ENCODE data around the gene CYTH4.

The CYTH4 gene

GRCh38 chr22:37358386-37358785 is 76.1 kb downstream of the CYTH4 start:
- H3K27ac ChIP-seq: no peak overlapping the region
- TF ChIP-seq, protein P1, sequence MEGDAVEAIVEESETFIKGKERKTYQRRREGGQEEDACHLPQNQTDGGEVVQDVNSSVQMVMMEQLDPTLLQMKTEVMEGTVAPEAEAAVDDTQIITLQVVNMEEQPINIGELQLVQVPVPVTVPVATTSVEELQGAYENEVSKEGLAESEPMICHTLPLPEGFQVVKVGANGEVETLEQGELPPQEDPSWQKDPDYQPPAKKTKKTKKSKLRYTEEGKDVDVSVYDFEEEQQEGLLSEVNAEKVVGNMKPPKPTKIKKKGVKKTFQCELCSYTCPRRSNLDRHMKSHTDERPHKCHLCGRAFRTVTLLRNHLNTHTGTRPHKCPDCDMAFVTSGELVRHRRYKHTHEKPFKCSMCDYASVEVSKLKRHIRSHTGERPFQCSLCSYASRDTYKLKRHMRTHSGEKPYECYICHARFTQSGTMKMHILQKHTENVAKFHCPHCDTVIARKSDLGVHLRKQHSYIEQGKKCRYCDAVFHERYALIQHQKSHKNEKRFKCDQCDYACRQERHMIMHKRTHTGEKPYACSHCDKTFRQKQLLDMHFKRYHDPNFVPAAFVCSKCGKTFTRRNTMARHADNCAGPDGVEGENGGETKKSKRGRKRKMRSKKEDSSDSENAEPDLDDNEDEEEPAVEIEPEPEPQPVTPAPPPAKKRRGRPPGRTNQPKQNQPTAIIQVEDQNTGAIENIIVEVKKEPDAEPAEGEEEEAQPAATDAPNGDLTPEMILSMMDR (conservative IDR thresholded peaks at IDR 0.05): no peak

GRCh38 chr22:37358917-37359316 is 76.6 kb downstream of the CYTH4 start:
- no peak overlapping the region for H3K27ac ChIP-seq
- TF ChIP-seq, protein P1 (conservative IDR thresholded peaks at IDR 0.05): no peak

GRCh38 chr22:37362621-37363020 is 80.3 kb downstream of the CYTH4 start:
- no peak overlapping the region for H3K27ac ChIP-seq
- TF ChIP-seq, protein P1 (conservative IDR thresholded peaks at IDR 0.05): no peak

GRCh38 chr22:37363261-37363992 is 81.1 kb downstream of the CYTH4 start:
- H3K27ac ChIP-seq: no peak overlapping the region

More at GRCh38 chr22:37363261-37363992, 81.1 kb downstream of the CYTH4 start:
- TF ChIP-seq, protein P1 (conservative IDR thresholded peaks at IDR 0.05): no peak
